ENCODE measurements around the gene TMEM41A. TPM values are rescaled to one million over a fixed set of nuclear protein-coding genes. Genes with fewer than 3 reads are reported as not detected.

The TMEM41A gene
- total RNA-seq, 1 experiment from 2014 or later, result 14.4 TPM

DNA sequence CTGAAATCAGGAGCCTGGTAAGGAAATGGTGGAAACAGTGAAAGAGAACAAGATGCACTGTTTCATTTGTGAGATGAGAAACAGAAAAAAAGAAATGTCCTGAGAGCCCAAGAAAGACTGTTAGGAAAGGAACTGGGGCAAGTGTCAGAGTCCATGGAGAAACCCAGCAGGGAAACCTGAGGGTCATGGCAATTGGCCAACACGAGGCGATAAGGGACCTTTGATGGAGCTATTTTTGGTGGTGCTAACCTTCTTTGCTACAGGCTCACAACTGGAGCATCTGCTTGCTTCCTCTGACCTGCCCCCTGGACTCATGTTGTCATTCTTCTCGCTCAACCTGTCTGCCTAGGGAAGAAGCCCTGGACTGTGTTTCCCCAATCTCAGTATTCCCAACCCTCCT, 4.2 kb upstream of the TMEM41A start:
- no peaks in the 10 kb centered on the region for H3K36me3 Mint-ChIP-seq
- ChIA-PET CTCF (no interaction called here), POLR2A (no interaction called here)
- peaks cover 17% of the 10 kb centered on the region for H3K27me3 Mint-ChIP-seq (ENCODE audit: low read depth)
- TF ChIP-seq, protein P1, sequence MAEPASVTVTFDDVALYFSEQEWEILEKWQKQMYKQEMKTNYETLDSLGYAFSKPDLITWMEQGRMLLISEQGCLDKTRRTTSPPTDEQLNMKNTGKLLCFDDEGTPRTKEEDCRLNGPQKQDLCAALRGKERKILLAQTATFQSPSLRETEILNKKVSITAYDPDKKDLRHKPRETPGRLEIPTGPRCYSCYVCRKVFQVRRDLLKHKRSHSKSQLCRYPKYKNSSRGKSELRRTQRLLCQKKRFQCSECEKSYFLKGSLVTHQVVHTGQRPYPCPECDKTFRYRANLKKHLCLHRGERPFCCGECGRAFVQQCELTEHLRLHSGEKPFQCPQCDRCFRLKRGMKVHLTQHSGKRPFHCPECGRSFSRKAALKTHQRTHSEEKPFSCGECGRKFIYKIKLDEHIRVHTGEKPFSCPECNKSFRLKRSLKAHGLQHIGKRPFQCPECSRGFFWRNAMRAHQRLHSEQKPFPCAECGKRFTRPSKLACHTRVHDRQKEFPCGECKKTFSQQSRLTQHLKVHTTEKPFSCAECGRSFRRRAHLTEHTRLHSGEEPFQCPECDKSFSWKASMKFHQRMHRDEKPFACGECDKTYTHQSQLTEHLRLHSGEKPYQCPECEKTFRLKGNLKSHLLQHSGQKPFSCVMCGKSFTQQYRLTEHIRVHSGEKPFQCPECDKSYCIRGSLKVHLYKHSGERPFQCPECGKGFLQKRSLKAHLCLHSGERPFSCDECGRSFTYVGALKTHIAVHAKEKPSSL (CRISPR knock-in tag; conservative IDR thresholded peaks at IDR 0.05), result no peak
- TF ChIP-seq, protein P2, sequence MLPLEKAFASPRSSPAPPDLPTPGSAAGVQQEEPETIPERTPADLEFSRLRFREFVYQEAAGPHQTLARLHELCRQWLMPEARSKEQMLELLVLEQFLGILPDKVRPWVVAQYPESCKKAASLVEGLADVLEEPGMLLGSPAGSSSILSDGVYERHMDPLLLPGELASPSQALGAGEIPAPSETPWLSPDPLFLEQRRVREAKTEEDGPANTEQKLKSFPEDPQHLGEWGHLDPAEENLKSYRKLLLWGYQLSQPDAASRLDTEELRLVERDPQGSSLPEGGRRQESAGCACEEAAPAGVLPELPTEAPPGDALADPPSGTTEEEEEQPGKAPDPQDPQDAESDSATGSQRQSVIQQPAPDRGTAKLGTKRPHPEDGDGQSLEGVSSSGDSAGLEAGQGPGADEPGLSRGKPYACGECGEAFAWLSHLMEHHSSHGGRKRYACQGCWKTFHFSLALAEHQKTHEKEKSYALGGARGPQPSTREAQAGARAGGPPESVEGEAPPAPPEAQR (CRISPR knock-in tag; IDR thresholded peaks at IDR 0.05), result no peak
- TF ChIP-seq JUN (CRISPR knock-in tag; IDR thresholded peaks at IDR 0.05), result no peak
- TF ChIP-seq, protein P3, sequence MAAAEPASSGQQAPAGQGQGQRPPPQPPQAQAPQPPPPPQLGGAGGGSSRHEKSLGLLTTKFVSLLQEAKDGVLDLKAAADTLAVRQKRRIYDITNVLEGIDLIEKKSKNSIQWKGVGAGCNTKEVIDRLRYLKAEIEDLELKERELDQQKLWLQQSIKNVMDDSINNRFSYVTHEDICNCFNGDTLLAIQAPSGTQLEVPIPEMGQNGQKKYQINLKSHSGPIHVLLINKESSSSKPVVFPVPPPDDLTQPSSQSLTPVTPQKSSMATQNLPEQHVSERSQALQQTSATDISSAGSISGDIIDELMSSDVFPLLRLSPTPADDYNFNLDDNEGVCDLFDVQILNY (CRISPR knock-in tag; IDR thresholded peaks at IDR 0.05), result no peak
- no peak for TF ChIP-seq ZNF396 (CRISPR knock-in tag; IDR thresholded peaks at IDR 0.05; ENCODE audit: borderline replicate concordance)
- TF ChIP-seq PRRX2 (CRISPR knock-in tag; IDR thresholded peaks at IDR 0.05), result no peak
- TF ChIP-seq, protein P4, sequence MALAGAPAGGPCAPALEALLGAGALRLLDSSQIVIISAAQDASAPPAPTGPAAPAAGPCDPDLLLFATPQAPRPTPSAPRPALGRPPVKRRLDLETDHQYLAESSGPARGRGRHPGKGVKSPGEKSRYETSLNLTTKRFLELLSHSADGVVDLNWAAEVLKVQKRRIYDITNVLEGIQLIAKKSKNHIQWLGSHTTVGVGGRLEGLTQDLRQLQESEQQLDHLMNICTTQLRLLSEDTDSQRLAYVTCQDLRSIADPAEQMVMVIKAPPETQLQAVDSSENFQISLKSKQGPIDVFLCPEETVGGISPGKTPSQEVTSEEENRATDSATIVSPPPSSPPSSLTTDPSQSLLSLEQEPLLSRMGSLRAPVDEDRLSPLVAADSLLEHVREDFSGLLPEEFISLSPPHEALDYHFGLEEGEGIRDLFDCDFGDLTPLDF (CRISPR knock-in tag; IDR thresholded peaks at IDR 0.05), result no peak
- TF ChIP-seq NR2C2 (CRISPR knock-in tag; IDR thresholded peaks at IDR 0.05), result no peak
- no peak for TF ChIP-seq CREM (CRISPR knock-in tag; IDR thresholded peaks at IDR 0.05)
- no peak for TF ChIP-seq ZNF423 (CRISPR knock-in tag; IDR thresholded peaks at IDR 0.05)
- TF ChIP-seq, protein P5, sequence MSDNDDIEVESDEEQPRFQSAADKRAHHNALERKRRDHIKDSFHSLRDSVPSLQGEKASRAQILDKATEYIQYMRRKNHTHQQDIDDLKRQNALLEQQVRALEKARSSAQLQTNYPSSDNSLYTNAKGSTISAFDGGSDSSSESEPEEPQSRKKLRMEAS (CRISPR knock-in tag; IDR thresholded peaks at IDR 0.05), result no peak
- no peak for TF ChIP-seq SOX15 (CRISPR knock-in tag; IDR thresholded peaks at IDR 0.05)
- no peak for TF ChIP-seq ZNF416 (CRISPR knock-in tag; IDR thresholded peaks at IDR 0.05)
- TF ChIP-seq, protein P6, sequence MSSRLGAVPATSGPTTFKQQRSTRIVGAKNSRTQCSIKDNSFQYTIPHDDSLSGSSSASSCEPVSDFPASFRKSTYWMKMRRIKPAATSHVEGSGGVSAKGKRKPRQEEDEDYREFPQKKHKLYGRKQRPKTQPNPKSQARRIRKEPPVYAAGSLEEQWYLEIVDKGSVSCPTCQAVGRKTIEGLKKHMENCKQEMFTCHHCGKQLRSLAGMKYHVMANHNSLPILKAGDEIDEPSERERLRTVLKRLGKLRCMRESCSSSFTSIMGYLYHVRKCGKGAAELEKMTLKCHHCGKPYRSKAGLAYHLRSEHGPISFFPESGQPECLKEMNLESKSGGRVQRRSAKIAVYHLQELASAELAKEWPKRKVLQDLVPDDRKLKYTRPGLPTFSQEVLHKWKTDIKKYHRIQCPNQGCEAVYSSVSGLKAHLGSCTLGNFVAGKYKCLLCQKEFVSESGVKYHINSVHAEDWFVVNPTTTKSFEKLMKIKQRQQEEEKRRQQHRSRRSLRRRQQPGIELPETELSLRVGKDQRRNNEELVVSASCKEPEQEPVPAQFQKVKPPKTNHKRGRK (CRISPR knock-in tag; IDR thresholded peaks at IDR 0.05; ENCODE audit: borderline replicate concordance), result no peak
- TF ChIP-seq FOXP1 (CRISPR knock-in tag; IDR thresholded peaks at IDR 0.05; ENCODE audit: borderline replicate concordance), result no peak
- no peak for TF ChIP-seq TCF7 (CRISPR knock-in tag; IDR thresholded peaks at IDR 0.05; ENCODE audit: low read depth)
- no peak for TF ChIP-seq NFATC4 (CRISPR knock-in tag; IDR thresholded peaks at IDR 0.05)
- TF ChIP-seq, protein P7, sequence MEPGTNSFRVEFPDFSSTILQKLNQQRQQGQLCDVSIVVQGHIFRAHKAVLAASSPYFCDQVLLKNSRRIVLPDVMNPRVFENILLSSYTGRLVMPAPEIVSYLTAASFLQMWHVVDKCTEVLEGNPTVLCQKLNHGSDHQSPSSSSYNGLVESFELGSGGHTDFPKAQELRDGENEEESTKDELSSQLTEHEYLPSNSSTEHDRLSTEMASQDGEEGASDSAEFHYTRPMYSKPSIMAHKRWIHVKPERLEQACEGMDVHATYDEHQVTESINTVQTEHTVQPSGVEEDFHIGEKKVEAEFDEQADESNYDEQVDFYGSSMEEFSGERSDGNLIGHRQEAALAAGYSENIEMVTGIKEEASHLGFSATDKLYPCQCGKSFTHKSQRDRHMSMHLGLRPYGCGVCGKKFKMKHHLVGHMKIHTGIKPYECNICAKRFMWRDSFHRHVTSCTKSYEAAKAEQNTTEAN (CRISPR knock-in tag; IDR thresholded peaks at IDR 0.05), result no peak
- TF ChIP-seq SP1 (CRISPR knock-in tag; conservative IDR thresholded peaks at IDR 0.05), result no peak
- H3K27ac Mint-ChIP-seq, result 0 out of 2 replicates have a peak overlapping the region, but pooled peaks have one; percentile 12
- H3K4me3 Mint-ChIP-seq, result no peak overlapping the region
- peaks cover 3% of the 10 kb centered on the region; the same call in 1 of the 2 replicates for H3K4me1 Mint-ChIP-seq
- no peak for DNase-seq (ENCODE audit: low spot score)
- no peaks in the 10 kb centered on the region for H3K9me3 Mint-ChIP-seq
- no peak for ATAC-seq
